Heart left ventricle (tissue), 16 donors: ENCODE measurements around the gene TARBP1. TPM values are rescaled to one million over a fixed set of nuclear protein-coding genes. Genes with fewer than 3 reads are reported as not detected.

Source experiments
- ATAC-seq, 4 donors: fragments of 200-7000 bp; cut with Tn5 transposase; one replicate each; pipeline ENCODE4 v1.9.1; 2020 to 2022; ENCODE audit warnings: moderate library complexity in 4 of 4, mild to moderate bottlenecking in 3 of 4, moderate number of reproducible peaks in 1 of 4
- DNase-seq, 5 donors: peaks; one replicate each; pipeline ENCODE4 v3.0.0-alpha.2; 2020
- H3K27ac ChIP-seq, 12 donors: fragments of 200-600 bp; sonication (generic) in 4 of 12; one replicate each; pipeline versions ENCODE4 v1.5.0 to v1.8.0; 2016 to 2022; ENCODE audit warnings: mild to moderate bottlenecking in 2 of 12
- H3K27me3 ChIP-seq, 9 donors: fragments of 200-600 bp; sonication (generic) in 2 of 9; one replicate each; pipeline versions ENCODE4 v1.5.1 to v1.8.0; 2016 to 2022; ENCODE audit warnings: mild to moderate bottlenecking in 3 of 9
- H3K36me3 ChIP-seq, 9 donors: fragments of 200-600 bp; sonication (generic) in 2 of 9; one replicate each; pipeline versions ENCODE4 v1.5.0 to v1.8.0; 2018 to 2022; ENCODE audit warnings: mild to moderate bottlenecking in 2 of 9
- H3K4me1 ChIP-seq, 12 donors: fragments of 200-600 bp; sonication (generic) in 4 of 12; one replicate each; pipeline versions ENCODE4 v1.5.0 to v1.8.0; 2016 to 2022; ENCODE audit warnings: mild to moderate bottlenecking in 3 of 12
- H3K4me3 ChIP-seq, 12 donors: fragments of 200-600 bp; sonication (generic) in 4 of 12; one replicate each; pipeline versions ENCODE4 v1.5.0 to v1.8.0; 2017 to 2022; ENCODE audit warnings: mild to moderate bottlenecking in 9 of 12, moderate library complexity in 4 of 12
- H3K9me3 ChIP-seq, 12 donors: fragments of 200-600 bp; sonication (generic) in 4 of 12; one replicate each; pipeline versions ENCODE4 v1.5.0 to v1.8.0; 2016 to 2022; ENCODE audit warnings: mild to moderate bottlenecking in 1 of 12
- POLR2A ChIP-seq, 2 donors: fragments of 450-650 bp; IDR thresholded peaks; one replicate each; pipeline ENCODE4 v1.6.1; 2017; ENCODE audit warnings: antibody characterized with exemption in 2 of 2, mild to moderate bottlenecking in 2 of 2, moderate library complexity in 2 of 2
- WGBS, 4 donors: extraction: QIAGEN DNeasy Blood & Tissue Kit in 2 of 4; methylation state at CpG; one replicate each; pipeline versions ENCODE4 v1.1.5 to v1.1.7; 2013 to 2018; 5-methylcytosine and 5-hydroxymethylcytosine counted together
- intact Hi-C, 10 donors: fragments of 100-400 bp; cut with DNase I; formaldehyde crosslinking; loops; one replicate each; pipeline versions ENCODE4 v1.11.1 to v1.14.2; 2022
- polyA plus RNA-seq, 2 donors: library from polyadenylated mRNA; stranded (reverse); fragments of 200-250 nt; gene quantifications; one replicate each; pipeline ENCODE4 v1.2.3, GENCODE V29; 2013
- total RNA-seq, 9 donors: library from RNA; depleted of rRNA in 2 of 9; stranded (reverse); fragments of >200 nt in 2 of 9; fragmentation: NEBNext Ultra II Directional in 3 of 9; extraction: Animal tissue kit (Norgen Biotek cat#: 25700) in 3 of 9; gene quantifications; one replicate each; pipeline versions ENCODE4 v1.1.0 to v1.2.4, GENCODE V29; 2016 to 2023
- TF ChIP-seq, protein P1 (sequence below), 12 donors: fragments of 200-600 bp; sonication (generic) in 4 of 12; IDR thresholded peaks; one replicate each; pipeline versions ENCODE4 v1.5.0 to v1.8.0; 2018 to 2022; ENCODE audit warnings: antibody characterized with exemption in 12 of 12, mild to moderate bottlenecking in 5 of 12
- donor health status: ischemic (EF 13 %, LVEDD 7.1; RV severe dilation, severe dysfunction).
- donor health status: healthy with polysubstance abuse.
- donor health status: DM: no; HTN: yes; CAD: no.
- donor health status: DM: no; HTN: no; CAD: no.
- donor health status: ischemic (EF 25% LVEDD 6.9; RV normal size, moderate dysfunction).
- donor health status: ischemic (EF 25% LVEDD 5.7; RV mildly dilated, moderate dysfunction).
- donor health status: healthy.
- donor health status: DM: yes; HTN: yes; CAD: no.
- donor health status: ischemic (EF 35%, LVEDD 5.7; RV mildly dilated, moderate dysfunction).
- donor health status: nonischemic (EF 11% LVEDD 7.7; RV severe dilation, severe dysfunction).
- donor health status: DM: yes; HTN: yes; CAD: no.
- donor health status: PGD.
- donor health status: ischemic (EF 29% LVEDD 5.4; RV normal size, mild dysfunction).
- donor health status: nonischemic (EF 23%, LVEDD 6.1; RV moderate dilation, normal function).

Gene TARBP1
- total and polyA plus RNA-seq, 11 donors = 4.8 to 18.2 (median 9.9) TPM

DNA sequence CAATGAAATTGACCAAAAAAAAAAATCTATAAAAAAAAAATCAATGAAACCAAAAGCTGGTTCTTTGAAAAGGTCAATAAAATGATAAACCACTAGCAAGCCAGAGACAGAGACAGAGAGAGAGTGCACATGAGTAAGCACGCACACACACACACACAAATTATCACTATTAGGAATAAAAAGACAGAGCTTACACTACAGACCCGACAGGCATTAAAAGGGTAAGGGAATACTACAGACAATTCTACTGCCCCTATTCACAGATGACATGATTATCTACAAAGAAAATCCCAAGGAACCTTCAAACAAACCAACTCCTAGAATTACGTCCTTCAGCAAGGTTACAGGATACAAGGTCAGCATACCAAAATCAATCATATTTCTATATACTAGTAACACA is 38.6 kb downstream of the TARBP1 start:
- Histone ChIP-seq H3K4me3 (no peak overlapping the region), H3K27ac (no peak overlapping the region), H3K9me3 (peaks cover 0 to 29% (median 7%) of the 10 kb centered on the region in 12 donors), H3K27me3 (no peaks in the 10 kb centered on the region), H3K36me3 (peaks cover 0 to 42% (median 29%) of the 10 kb centered on the region in 9 donors), H3K4me1 (peaks cover 0 to 6% (median 0%) of the 10 kb centered on the region in 12 donors)
- 95 to 98% (median 97%) methylated on average over 3 of the region's 3 CpGs for WGBS, 4 donors
- intact Hi-C loops = no loop called here
- TF ChIP-seq, protein P1, sequence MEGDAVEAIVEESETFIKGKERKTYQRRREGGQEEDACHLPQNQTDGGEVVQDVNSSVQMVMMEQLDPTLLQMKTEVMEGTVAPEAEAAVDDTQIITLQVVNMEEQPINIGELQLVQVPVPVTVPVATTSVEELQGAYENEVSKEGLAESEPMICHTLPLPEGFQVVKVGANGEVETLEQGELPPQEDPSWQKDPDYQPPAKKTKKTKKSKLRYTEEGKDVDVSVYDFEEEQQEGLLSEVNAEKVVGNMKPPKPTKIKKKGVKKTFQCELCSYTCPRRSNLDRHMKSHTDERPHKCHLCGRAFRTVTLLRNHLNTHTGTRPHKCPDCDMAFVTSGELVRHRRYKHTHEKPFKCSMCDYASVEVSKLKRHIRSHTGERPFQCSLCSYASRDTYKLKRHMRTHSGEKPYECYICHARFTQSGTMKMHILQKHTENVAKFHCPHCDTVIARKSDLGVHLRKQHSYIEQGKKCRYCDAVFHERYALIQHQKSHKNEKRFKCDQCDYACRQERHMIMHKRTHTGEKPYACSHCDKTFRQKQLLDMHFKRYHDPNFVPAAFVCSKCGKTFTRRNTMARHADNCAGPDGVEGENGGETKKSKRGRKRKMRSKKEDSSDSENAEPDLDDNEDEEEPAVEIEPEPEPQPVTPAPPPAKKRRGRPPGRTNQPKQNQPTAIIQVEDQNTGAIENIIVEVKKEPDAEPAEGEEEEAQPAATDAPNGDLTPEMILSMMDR (IDR thresholded peaks at IDR 0.05) = no peak
- no peak for TF ChIP-seq POLR2A (IDR thresholded peaks at IDR 0.05)
- no peak for ATAC-seq
- DNase-seq = no peak

DNA sequence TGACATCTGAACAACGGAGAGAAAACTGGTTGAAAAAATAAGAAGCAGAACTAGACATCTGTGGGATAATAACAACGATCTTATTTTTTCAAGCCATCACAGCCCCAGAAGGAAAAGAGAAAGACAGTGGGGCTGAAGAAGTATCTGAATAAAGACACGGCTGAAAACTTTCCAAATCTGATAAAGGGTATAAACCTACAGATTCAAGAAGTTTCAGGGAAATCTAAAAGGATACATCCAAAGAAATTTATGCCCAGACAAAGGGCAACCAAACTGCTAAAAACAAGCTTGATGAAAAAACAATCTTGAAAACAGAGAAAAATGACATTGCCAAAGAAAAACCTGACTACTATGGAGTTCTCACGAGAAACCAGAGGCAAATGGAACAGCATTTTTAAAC is 40.4 kb downstream of the TARBP1 start:
- Histone ChIP-seq H3K27me3 (no peaks in the 10 kb centered on the region), H3K4me1 (peaks cover 0 to 6% (median 0%) of the 10 kb centered on the region in 12 donors), H3K27ac (no peak overlapping the region), H3K4me3 (no peak overlapping the region), H3K9me3 (peaks cover 0 to 29% (median 7%) of the 10 kb centered on the region in 12 donors), H3K36me3 (peaks cover 0 to 37% (median 32%) of the 10 kb centered on the region in 9 donors)
- no peak for TF ChIP-seq POLR2A (IDR thresholded peaks at IDR 0.05)
- TF ChIP-seq, protein P1 (IDR thresholded peaks at IDR 0.05) = no peak
- ATAC-seq (no peak), DNase-seq (no peak)
- 92 to 97% (median 94%) methylated on average over 4 of the region's 4 CpGs for WGBS, 4 donors
- intact Hi-C loops = no loop called here

DNA sequence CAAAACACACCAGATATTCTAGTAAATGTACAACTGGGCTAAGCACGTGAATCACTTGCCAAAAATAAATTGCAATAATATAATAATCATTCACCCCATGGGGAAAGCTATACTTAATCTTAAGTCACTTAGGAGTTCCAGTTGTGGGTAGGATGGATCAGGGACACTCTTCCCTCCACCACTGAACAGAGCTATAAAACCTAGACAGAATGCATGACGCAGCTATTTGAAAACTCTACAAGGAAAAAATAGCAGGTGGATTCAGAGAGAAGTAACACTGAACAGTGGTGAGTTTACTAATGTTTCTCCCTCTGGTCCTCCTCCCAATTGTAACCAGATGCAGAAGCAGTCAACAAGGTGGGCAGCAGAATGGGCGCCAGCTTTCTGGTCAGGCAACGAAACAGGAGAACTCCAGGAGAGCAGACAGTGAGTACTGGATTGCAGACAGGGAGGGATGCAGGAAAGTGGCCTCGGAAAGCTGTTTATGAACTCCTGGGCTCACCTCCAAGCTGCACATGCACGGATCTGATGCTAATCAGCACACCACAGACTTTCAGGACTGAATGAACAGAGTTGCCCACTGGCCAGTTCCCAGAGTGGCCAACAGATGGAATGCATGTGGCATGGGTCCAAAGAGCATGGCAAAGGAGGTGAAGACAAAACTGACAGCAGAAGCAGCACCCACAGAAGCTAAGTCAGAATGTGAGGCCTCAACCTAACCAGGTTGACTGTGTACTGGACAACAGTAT is 41.4 kb downstream of the TARBP1 start:
- Histone ChIP-seq H3K27ac (no peak overlapping the region), H3K9me3 (peaks cover 0 to 29% (median 7%) of the 10 kb centered on the region in 12 donors), H3K27me3 (no peaks in the 10 kb centered on the region), H3K36me3 (peaks cover 0 to 40% (median 36%) of the 10 kb centered on the region in 9 donors), H3K4me1 (peaks cover 0 to 6% (median 0%) of the 10 kb centered on the region in 12 donors), H3K4me3 (no peak overlapping the region)
- WGBS, 4 donors = 60 to 67% (median 66%) methylated on average over 6 of the region's 6 CpGs
- TF ChIP-seq, protein P1 (IDR thresholded peaks at IDR 0.05) = no peak
- no peak for TF ChIP-seq POLR2A (IDR thresholded peaks at IDR 0.05)
- peak; percentile 24 to 44 (median 40) for ATAC-seq
- intact Hi-C loops = no loop called here
- peak in 1 of 5 donors; percentile 19 for DNase-seq

DNA sequence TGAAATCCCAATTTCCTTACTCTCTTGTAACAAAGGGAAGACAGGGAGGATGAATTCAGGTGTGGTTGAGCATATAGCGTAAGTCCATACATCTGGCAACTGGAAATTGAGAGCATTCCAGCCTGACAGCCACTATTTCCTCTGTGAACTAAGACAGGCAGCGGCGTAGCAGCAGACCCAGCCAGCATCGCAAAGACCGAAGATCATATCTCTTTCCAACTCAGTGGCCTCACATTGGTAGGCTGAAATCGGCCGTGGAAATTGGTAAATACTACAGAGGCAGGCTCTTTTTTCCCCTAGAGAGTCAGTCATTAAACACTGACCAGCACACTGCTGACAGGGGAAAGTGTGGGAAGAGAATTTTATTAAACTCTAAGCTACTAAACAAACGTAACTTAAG is 43.4 kb downstream of the TARBP1 start:
- intact Hi-C loops = no loop called here
- H3K4me1 ChIP-seq = peaks cover 0 to 6% (median 0%) of the 10 kb centered on the region in 12 donors
- 72 to 84% (median 79%) methylated on average over 8 of the region's 8 CpGs for WGBS, 4 donors
- H3K4me3 ChIP-seq = no peak overlapping the region
- no peak overlapping the region for H3K27ac ChIP-seq
- H3K9me3 ChIP-seq = peaks cover 0 to 23% (median 7%) of the 10 kb centered on the region in 12 donors
- no peaks in the 10 kb centered on the region for H3K27me3 ChIP-seq
- TF ChIP-seq, protein P1 (IDR thresholded peaks at IDR 0.05) = no peak
- TF ChIP-seq POLR2A (IDR thresholded peaks at IDR 0.05) = no peak
- peaks cover 0 to 50% (median 38%) of the 10 kb centered on the region in 9 donors for H3K36me3 ChIP-seq
- no peak for ATAC-seq
- DNase-seq = no peak
